ENCODE data around the gene U2AF2. TPM values are rescaled to one million over a fixed set of nuclear protein-coding genes. Genes with fewer than 3 reads are reported as not detected.
A peak's percentile ranks its signal among the peaks of the same experiment; 100 is the strongest.

Gene U2AF2
- total and polyA plus RNA-seq, 9 of the 15 experiments (the other 6 are each of a cell fraction or from before 2014, with no cell fraction given) = 3.0 to 331 (median 157) TPM

GRCh38 chr19:55653651-55654322 is 1.0 kb upstream of the U2AF2 start (continued):
- TF ChIP-seq ID3 (CRISPR knock-in tag; IDR thresholded peaks at IDR 0.05) (no peak), ID3 (tag; IDR thresholded peaks at IDR 0.05) (0 out of 2 replicates have a peak, but pooled peaks have one; percentile 60), ZNF3 (CRISPR knock-in tag; IDR thresholded peaks at IDR 0.05) (no peak), SLC30A9 (CRISPR knock-in tag; IDR thresholded peaks at IDR 0.05) (no peak), SMC3 (conservative IDR thresholded peaks at IDR 0.05; ENCODE audit: insufficient read depth, low read depth, low read length) (peak; percentile 82), ZNF274 (IDR thresholded peaks at IDR 0.05; ENCODE audit: borderline replicate concordance, low read depth, low read length) (no peak), FOSL1 (tag; conservative IDR thresholded peaks at IDR 0.05) (peak; percentile 51; the same call in 1 of the 2 replicates), TRIM24 (IDR thresholded peaks at IDR 0.05) (no peak; a peak in 3 of 4 replicates), CBX3 (IDR thresholded peaks at IDR 0.05; ENCODE audit: borderline replicate concordance in 1 of 2, low read length in 2 of 2) (peak in 1 of 2 experiments; percentile 90; a peak in 2 of 3 replicates), ZNF134 (CRISPR knock-in tag; conservative IDR thresholded peaks at IDR 0.05) (no peak), ZNF717 (CRISPR knock-in tag; IDR thresholded peaks at IDR 0.05) (no peak), ZKSCAN3 (CRISPR knock-in tag; IDR thresholded peaks at IDR 0.05) (no peak), C11orf30 (IDR thresholded peaks at IDR 0.05; ENCODE audit: low read depth) (peak; percentile 65), CTBP1 (IDR thresholded peaks at IDR 0.05; ENCODE audit: borderline replicate concordance) (peak; percentile 87), TBL1XR1 (IDR thresholded peaks at IDR 0.05; ENCODE audit: low read length in 2 of 2) (peak; percentile 62 to 66; a peak in 3 of 4 replicates), CHD2 (IDR thresholded peaks at IDR 0.05; ENCODE audit: low read depth, low read length) (peak; percentile 47; the same call in 1 of the 2 replicates), FOXM1 (IDR thresholded peaks at IDR 0.05; ENCODE audit: low read depth) (peak; percentile 34; the same call in 1 of the 2 replicates), FOXM1 (CRISPR knock-in tag; IDR thresholded peaks at IDR 0.05; ENCODE audit: low read depth) (no peak), CREB1 (IDR thresholded peaks at IDR 0.05) (peak; percentile 47; the same call in 1 of the 2 replicates), CREB1 (CRISPR knock-in tag; IDR thresholded peaks at IDR 0.05) (peak; percentile 85), ZNF77 (CRISPR knock-in tag; IDR thresholded peaks at IDR 0.05) (no peak), EHMT2 (IDR thresholded peaks at IDR 0.05) (no peak), SREBF1 (IDR thresholded peaks at IDR 0.05; ENCODE audit: borderline replicate concordance, low read depth, low read length) (no peak), NRF1 (conservative IDR thresholded peaks at IDR 0.05 in 1 of 2, IDR thresholded peaks at IDR 0.05 in 1 of 2) (peak; percentile 99), ZNF431 (CRISPR knock-in tag; IDR thresholded peaks at IDR 0.05) (peak; percentile 73)
- TF ChIP-seq, protein P1, sequence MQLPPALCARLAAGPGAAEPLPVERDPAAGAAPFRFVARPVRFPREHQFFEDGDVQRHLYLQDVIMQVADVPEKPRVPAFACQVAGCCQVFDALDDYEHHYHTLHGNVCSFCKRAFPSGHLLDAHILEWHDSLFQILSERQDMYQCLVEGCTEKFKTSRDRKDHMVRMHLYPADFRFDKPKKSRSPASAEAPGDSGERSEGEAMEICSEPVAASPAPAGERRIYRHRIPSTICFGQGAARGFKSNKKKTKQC (CRISPR knock-in tag; IDR thresholded peaks at IDR 0.05) = peak; percentile 74; the same call in 1 of the 2 replicates

All from K562 (cell line).